RCC 7860 (cell line): Measurements from ENCODE around the gene GRB14.
A peak's percentile ranks its signal among the peaks of the same experiment; 100 is the strongest.
"Not testable (repeated sequence)": the region's sequence is repeated elsewhere in the genome, so short reads cannot be mapped to it uniquely, and the experiment has no call there.

Experiments used
- DNase-seq: peaks from one replicate; pipeline ENCODE4 v3.0.0-alpha.2; 2015; ENCODE audit warnings: low spot score
- FAIRE-seq: peaks from 2 replicates; lab custom pipeline; 2012; peaks lifted over from hg19 to GRCh38; lab: Jason Lieb, UNC

GRB14 gene

GRCh38 chr2:164560181-164560792, 61.0 kb downstream of the GRB14 start:
- peak; percentile 32 for DNase-seq
- FAIRE-seq = peak; percentile 82

- DNase-seq = no peak
- FAIRE-seq = no peak
Observed at GRCh38 chr2:164558450-164558849, 62.8 kb downstream of the GRB14 start.

- DNase-seq = no peak
- FAIRE-seq = no peak
Observed at GRCh38 chr2:164554487-164554886, 66.8 kb downstream of the GRB14 start.

GRCh38 chr2:164551519-164551918, 69.8 kb downstream of the GRB14 start:
- DNase-seq = no peak
- no peak for FAIRE-seq

DNA sequence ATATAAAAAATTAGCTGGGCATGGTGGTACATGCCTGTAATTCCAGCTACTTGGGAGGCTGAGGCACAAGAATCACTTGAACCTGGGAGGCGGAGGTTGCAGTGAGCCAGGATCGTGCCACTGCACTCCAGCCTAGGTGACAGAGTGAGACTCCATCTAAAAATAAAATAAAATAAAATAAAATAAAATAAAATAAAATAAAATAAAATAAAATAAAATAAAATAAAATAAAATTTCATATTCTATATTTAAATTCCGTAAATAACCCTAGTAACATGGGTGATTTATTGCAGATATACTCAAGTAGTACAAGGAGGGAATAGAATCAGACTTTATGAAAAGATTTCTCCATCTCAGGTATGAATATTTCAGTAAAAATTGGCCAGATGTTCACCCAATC, 71.6 kb downstream of the GRB14 start:
- not testable (repeated sequence) for FAIRE-seq, DNase-seq

DNA sequence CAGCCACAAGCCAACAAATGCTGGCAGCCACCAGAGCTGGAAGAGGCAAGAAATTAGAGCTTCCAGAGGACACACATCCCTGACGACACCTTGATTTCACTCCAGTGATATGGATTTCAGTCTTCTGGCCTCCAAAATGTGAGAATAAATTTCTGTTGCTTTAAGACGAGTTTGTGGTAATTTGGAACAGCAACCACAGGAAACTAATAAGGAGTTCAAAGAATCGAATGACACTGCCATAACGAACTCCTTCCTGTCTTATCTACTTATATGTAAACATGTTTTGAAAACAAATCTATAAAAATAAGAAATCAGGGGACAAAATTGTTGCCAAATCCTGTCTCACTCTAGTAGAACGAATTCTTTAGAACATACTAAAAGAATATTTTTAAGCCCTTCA, 75.8 kb downstream of the GRB14 start:
- DNase-seq (no peak), FAIRE-seq (no peak)

- peak; percentile 81 for DNase-seq
- FAIRE-seq = peak; percentile 93
Observed at GRCh38 chr2:164542581-164543021, 78.7 kb downstream of the GRB14 start.

DNA sequence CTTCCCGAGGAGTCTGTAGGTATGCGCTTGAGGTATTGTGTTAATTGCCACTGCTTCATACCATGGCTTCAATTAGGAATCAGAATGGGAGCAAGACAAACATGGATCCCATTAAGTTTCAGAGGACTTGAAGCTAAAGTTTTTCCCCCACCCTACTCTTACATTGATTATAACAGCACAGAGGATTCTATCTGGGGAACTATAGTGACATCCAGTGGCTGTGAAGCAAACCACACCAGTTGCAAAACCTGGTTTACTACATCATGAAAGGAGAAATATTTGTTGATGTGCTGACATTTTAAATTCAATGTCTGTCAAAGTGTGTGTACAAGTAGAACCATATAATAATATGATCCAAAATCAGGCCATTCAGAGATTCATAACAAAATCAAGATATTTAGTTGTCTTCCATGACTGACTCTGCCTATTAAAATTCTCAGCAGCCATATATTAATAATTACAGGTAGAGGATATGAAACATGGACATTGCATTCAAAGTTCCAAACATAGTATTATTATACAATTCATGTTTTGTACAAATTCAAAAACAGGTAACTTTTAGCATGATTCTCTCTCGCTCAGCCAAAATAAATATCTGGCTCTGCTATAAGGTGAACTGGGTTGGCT, 82.9 kb downstream of the GRB14 start:
- FAIRE-seq (peak; percentile 88), DNase-seq (peak; percentile 53)

GRCh38 chr2:164535280-164536025, 85.8 kb downstream of the GRB14 start:
- DNase-seq (no peak), FAIRE-seq (no peak)

DNA sequence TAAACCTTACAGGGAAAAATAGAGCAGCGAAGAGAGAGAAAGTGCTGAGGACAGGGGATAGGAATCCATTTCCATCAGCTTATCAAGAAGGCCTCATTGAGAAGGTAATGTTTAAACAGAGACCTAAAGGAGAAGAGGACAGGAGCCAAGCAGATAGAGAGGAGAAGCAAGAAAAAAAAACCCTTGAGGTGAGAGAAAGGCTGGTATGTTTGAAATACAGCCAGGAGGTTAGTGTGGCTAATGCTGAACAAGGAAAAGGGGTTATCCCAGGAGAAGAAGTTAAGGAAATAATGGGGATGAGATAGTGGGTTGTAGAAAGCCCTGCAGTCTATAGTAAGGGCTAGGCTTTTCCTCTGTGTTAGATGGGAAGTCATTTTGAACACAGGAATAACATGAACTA, 90.8 kb downstream of the GRB14 start:
- no peak for DNase-seq
- FAIRE-seq = peak; percentile 56

- DNase-seq = peak; percentile 33
- no peak for FAIRE-seq
Observed at GRCh38 chr2:164523726-164524125, 97.6 kb downstream of the GRB14 start.

DNA sequence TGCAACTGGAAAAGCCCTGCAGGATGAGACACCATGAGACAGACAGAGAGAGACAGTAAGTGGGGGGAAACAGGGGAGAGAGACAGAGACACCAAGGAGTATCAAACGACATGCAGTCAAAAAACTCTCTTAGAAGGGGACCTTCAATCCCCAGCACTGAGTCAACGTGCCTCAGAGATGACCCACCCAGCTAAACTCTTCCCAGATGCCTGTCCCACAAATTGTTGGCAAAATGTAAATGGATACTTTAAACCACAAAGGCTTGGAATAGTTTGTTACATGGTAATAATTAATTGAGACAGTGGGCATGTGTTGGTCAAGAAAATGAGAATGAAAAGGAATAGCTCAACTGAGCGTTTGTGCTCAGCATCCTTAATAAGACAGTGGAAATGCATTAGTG, 98.3 kb downstream of the GRB14 start:
- DNase-seq (peak; percentile 95), FAIRE-seq (peak; percentile 99)

DNA sequence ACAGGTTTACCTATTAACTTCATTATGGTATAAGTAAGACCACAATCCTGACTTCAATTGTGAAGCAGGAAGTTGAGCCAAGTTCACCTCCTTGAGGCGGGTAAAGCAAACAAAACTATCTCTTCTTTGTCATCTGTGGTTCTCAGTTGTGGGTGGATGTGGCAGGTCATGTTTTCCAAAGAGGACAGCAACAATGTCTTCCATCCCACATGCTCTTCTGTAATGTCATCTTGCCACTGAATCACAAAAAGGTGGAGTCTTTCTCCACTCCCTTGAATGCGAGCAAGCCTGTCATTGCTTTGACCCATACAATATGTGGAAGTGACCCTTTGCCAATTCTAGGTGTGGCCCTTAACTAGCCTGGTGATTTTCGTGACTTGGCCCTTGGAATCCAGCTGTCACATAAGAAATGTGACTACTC, 98.7 kb downstream of the GRB14 start:
- FAIRE-seq = no peak
- DNase-seq = peak; percentile 97

GRCh38 chr2:164515734-164516133, 105.5 kb downstream of the GRB14 start:
- FAIRE-seq = no peak
- no peak for DNase-seq

GRCh38 chr2:164515030-164515429, 106.3 kb downstream of the GRB14 start:
- FAIRE-seq (no peak), DNase-seq (no peak)

DNA sequence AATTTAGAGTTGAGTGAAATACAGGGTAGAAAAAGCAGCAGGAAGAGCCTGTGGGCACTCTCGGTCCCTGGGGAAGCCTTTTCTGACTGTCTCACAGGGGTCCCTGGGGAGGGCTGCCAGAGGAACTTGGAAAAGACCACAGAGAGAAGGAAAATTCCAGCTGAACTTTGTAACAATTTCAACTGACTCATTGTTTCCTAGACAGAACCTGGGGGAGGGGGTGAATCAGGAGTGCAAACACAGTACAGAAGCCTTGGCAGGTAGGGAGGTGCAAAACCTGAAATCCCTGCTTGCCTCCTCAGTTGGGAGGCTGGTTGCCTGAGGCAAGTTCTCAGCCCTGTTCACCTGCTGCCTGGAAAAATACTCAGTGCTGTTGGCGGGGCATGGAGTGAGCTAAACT, 106.8 kb downstream of the GRB14 start:
- FAIRE-seq (no peak), DNase-seq (peak; percentile 55)

- no peak for DNase-seq
- no peak for FAIRE-seq
Observed at GRCh38 chr2:164512871-164513270, 108.4 kb downstream of the GRB14 start.

- DNase-seq (no peak), FAIRE-seq (no peak)
Observed at GRCh38 chr2:164511738-164512137, 109.5 kb downstream of the GRB14 start.

DNA sequence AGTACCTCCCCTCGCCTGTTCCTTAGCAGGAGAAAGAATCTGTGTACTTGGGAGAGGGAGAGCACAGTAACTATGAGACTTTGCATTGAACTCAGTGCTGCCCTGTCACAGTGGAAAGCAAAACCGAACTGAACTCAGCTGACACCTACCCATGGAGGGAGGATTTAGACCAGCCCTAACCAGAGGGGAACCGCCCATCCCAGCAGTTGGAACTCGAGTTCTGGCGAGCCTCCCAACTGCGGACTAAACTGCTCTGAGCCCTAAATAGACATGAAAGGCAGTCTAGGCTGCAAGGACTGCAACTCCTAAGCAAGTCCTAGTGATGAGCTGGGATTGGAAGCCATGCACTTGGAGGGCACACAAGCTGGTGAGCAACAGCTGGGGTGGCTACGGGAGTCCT, 110.4 kb downstream of the GRB14 start:
- DNase-seq = no peak
- FAIRE-seq = no peak

GRCh38 chr2:164509137-164509877, 112.0 kb downstream of the GRB14 start:
- no peak for FAIRE-seq
- DNase-seq = no peak

DNA sequence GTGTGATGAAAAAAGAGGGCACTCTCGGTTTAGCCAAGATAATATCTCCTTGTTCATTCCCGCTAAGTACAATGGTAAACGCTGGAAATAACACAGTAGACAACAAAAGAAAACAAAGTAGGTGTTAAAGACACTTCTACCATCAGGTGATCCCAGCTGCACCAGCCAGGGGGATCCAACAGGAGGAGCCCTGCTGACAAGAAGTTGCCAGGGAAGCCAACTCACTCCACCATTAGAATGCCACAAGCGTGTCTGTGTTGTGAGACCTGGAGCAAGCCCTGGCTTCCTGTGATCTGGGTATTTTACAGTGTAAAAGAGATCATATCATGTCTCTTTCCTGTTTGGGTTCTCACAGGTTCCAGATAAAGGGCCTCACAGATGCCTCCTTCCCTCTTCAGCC, 117.0 kb downstream of the GRB14 start:
- FAIRE-seq = no peak
- DNase-seq = no peak
